ENCODE data around the gene CCDC59.

DNA sequence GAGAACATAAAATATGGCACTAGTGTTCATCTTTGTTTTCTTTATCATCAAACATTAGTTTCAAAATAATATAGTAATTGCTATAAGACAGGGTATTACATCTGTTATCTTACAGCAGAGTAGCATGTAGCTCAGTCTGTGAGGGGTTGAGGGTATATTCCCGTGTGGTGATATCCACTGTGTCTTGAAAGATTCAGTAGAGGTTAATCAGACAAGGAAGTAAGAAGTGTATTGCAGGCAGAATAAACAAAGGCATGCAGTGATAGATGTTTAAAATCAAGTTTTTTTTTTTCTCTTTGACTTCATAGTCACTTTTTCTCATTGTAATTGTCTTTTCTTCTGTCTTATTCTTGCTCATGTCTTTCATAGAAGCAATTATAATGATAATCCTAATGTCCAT lies 48.5 kb upstream of the CCDC59 start:
- TF ChIP-seq, protein P1, sequence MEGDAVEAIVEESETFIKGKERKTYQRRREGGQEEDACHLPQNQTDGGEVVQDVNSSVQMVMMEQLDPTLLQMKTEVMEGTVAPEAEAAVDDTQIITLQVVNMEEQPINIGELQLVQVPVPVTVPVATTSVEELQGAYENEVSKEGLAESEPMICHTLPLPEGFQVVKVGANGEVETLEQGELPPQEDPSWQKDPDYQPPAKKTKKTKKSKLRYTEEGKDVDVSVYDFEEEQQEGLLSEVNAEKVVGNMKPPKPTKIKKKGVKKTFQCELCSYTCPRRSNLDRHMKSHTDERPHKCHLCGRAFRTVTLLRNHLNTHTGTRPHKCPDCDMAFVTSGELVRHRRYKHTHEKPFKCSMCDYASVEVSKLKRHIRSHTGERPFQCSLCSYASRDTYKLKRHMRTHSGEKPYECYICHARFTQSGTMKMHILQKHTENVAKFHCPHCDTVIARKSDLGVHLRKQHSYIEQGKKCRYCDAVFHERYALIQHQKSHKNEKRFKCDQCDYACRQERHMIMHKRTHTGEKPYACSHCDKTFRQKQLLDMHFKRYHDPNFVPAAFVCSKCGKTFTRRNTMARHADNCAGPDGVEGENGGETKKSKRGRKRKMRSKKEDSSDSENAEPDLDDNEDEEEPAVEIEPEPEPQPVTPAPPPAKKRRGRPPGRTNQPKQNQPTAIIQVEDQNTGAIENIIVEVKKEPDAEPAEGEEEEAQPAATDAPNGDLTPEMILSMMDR (IDR thresholded peaks at IDR 0.05): no peak
- TF ChIP-seq POLR2A (IDR thresholded peaks at IDR 0.05): no peak

Measured in heart left ventricle (tissue), 13 donors.